HS-27A (cell line): ENCODE data around the gene CDH11.

Source experiments
- DNase-seq: peaks from one replicate; pipeline ENCODE4 v3.0.0-alpha.2; 2012; ENCODE audit warnings: low read depth, missing footprints

The CDH11 gene

DNA sequence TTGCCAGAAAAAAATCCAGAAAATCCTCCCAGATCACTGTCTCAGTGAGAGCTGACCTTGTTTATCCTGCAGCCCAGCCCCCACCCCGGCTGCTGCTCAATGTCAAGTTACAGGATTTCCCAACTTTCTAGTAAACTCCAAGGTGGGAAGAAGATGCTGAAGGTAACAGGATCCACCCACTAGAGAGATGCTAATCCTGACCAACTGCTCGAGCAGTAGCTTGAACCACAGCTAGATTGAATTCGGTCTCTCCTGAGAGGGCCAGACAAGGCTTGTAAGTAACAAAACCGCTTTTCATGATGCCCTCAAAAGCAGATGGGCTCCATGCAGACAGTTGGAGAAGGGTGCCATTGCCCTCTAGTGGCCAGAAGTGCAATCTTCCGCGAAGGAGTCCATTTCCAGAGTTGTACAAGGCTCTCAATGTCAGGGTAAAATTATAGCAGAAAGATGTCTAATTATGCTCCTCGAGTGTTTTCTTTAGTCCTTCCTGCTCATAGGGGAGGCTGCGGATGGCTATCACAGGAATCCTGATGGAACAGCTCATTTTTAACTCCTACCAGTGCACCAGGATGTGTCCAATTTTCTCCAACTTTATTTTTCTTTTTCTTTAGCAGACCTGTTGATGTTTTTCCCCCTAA, 3.9 kb downstream of the CDH11 start:
- DNase-seq = no peak

GRCh38 chr16:65116818-65117430, 4.9 kb downstream of the CDH11 start:
- DNase-seq = no peak

DNA sequence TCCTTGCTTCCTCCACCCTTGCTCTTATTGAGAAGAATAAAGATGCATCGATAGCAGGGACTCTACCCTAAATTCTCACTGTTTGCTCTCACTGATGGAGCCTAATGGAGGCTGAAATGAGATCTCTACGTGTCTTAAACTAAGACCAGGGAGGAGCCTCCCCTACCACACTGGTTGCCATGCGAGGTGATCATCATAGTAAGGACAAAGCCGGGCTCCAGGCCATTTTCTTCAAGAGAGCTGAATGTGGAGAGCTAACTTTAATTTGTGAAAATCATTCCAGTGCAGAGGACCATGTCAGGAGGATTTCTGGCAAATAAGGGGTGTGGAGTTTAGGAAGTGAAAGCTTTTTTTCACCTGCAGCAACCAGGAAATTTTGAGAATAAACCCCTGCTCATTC, 5.6 kb downstream of the CDH11 start:
- DNase-seq = no peak

DNA sequence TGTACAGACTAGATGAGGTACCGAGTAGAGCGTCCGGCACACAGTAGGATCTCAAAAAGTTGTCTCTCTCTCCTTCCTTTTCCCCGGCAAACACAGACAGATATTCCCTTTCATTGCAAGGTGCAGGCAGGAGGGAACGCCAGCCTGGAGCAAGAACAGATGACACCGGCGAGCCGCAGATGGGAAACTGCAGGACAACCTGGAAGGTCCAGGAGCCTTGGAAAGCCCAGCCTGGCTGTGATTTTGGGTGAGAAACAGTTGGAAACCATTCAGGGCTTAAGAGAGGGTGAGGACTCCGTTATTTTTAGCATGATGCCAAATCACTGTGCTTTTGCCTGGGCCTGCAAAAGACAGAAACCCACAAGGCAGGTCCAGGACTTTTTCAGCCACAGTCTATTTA, 7.3 kb downstream of the CDH11 start:
- no peak for DNase-seq

DNA sequence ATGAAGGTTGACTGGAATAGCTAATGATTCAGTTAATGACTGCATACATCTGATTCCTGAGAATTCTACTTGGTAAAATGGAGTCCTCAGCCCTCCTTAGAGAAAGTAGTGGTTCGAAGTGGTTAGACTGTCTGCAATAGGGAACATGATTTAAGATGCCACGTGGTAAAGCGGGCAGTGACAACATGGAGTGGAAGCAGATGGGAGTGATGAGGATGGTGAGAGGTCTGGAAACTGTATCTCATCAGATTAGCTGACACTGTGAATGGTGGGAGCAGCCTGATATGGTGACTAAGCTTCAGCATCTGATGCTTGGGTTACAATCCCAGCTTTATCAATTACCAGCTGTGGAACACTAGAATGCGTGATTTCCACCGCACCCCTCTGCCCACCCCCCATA, 8.4 kb downstream of the CDH11 start:
- DNase-seq = no peak

DNA sequence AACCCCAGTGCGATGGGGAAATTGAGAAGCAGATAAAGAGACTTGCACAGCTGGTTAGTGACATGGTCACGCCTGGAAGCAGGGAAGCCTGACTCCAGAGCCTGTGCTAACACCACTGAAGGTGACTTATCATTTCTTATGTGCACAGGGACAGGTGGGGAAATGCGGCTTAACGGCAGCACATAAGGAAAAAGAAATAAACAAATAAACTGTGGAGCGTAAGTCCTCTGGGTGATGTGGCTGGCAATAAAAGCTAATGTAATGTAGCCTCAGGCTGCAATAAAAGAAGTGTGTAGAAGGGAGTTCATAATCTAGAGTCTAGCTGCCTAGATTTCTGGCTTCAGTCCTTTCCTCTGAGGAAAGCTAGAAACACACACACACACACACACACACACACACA, 10.6 kb downstream of the CDH11 start:
- no peak for DNase-seq

GRCh38 chr16:65106757-65107156, 15.1 kb downstream of the CDH11 start:
- DNase-seq = no peak

GRCh38 chr16:65105171-65105570, 16.7 kb downstream of the CDH11 start:
- no peak for DNase-seq

DNA sequence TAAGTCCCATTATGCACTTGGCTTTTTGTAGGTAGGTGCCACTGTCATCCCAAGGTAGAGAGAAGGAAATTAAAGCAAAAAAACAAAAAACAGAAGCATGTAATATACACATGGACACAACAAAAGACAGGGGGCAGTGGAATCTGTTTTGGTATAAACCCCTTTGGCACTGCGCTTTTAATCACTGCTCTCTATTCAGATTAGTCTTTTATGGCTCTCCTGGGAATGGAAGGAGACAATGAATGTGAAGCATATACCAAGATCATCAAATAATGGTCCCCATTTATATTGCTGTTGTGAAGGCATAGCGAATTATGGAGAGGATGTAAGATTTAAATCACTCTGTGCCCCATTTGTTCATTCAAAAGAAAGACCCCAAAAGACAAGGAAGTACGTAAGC, 17.4 kb downstream of the CDH11 start:
- DNase-seq = no peak

DNA sequence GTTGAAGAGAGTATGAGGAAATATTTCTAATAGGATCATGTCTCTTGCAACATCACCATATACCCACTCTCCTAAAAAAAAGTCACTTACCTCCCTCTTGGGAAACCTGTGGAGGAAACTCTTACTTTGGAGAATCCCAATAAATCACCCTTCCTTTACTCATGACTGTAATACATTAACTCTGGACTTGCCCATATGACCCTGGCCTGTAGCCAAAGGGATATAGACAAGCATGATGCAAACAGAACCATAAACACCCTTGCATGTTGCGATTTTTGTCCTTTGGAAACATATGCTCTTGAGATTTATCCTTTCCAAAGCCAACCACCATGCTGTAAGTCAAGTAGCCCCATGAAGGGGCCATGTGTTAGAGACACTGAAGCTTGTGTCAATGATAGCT, 19.5 kb downstream of the CDH11 start:
- DNase-seq = no peak

DNA sequence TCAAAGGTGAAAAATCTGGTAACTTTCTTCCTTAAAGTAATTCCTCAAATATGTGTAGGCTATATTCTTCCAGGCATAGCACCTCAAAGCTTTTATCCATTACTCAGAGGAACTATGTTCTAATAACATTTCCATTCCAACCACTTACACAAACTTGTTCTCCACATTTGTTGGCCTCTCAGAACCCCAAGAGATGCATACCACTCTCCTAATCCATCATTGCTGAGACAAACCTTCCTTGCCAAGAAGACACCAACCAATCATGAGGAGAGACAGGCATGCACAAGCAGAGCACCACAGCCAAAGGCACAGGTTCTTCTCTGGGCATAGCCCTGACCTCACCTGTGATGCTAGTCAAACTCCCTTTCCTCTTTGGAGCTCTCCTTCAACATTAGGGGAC, 20.9 kb downstream of the CDH11 start:
- DNase-seq = no peak

DNA sequence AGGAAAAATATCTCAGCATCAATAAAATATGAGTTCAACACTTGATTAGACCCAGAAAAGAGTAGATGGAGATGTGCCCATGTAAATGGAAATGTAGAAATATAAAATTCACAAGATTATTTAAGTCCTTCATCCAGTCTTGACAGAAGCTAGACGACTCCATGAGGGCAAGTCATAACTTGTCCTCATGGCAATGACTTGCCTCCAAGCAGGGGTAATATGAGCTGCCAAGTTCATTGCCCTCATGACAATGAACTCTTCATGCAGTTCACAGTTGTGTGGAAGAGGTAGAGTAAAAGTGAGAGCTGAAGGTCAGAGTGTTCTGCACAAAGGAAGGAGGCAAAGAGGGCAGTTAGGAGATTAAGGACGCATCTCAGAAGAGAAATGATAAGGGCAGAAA, 22.3 kb downstream of the CDH11 start:
- no peak for DNase-seq

- DNase-seq = no peak
These were observed 22.9 kb downstream of the CDH11 start for GRCh38 chr16:65098916-65099315.

GRCh38 chr16:65097296-65097695, 24.6 kb downstream of the CDH11 start:
- no peak for DNase-seq

- DNase-seq = no peak
These were observed 26.0 kb downstream of the CDH11 start for GRCh38 chr16:65095906-65096305.

GRCh38 chr16:65095090-65095728, 26.7 kb downstream of the CDH11 start:
- no peak for DNase-seq

GRCh38 chr16:65094009-65094408, 27.9 kb downstream of the CDH11 start:
- no peak for DNase-seq

DNA sequence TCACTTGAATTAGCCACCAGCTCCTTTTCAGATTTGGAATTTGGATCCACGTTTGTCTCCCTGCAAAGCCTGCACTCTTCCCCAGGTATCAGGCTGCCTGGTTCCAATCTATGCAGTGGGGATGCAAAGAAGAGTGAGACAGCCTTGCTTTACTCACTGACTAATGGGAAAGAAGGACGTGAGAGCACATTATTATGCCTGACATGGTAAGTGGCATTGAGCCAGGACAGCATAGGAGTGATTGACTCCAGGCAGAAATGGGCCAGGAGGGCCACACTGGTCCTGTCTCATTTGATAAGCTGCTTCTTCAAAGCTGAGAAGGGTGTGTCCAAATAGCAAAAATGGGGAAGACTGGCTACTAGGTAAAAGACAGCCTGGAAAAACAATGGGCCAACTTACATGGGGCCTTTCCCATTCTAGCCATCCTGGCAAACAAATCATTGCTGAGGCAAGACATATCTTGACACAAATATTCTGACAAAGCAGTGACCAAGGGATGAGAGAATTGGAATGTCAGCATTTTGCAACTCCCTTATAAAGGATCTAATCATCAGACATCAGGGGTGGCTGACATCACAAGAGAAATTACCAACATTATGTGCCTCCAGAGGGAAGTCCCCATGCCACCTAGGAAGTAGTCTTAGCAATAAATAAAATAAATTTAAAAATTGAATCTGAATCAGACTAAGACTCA, 38.6 kb downstream of the CDH11 start:
- no peak for DNase-seq

DNA sequence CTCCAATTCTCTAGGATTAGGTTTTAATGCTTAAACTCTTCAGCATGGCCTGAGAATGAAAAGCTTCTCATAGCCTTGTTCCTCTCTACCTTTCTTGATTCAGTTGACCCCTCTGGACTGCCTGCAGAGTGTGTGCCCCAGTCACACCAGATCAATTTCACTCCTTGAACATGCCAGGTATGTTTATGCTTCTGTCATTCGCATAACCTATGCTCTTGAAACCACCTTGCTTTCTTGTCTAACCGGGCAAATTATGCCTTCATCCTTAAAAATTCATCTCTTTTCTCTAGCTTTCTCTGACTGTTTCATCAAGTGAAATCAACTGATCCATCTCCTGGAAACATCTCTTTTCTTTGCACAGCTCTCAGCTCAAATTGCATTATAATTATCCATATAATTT, 42.3 kb downstream of the CDH11 start:
- no peak for DNase-seq

- no peak for DNase-seq
These were observed 44.7 kb downstream of the CDH11 start for GRCh38 chr16:65077181-65077580.

DNA sequence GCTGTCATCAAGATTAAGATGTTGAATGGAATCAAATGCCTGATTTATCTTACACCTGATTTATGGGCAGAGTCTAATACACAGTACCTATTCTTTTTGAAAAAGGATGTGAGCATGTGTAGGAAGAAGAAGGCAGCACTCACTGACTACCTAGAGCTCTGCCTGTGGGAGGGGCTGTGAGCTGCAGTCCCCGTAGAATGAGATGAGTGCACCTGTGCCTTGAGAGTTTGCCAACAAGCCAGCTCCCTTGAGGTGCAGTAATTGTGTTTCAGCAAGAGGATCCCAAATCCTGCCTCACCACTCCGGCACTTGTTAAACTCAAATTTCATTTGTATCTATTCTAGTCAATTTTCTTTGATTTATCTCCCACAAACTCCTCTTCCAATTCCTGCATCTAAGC, 46.0 kb downstream of the CDH11 start:
- DNase-seq = no peak

GRCh38 chr16:65071433-65072311, 50.2 kb downstream of the CDH11 start:
- no peak for DNase-seq
